Measurements from ENCODE around the gene NDST3.

The NDST3 gene

GRCh38 chr4:118034053-118034785 is at the start of gene NDST3:
TSS of gene NDST3 (plus strand) at chr4:118034486. CDS start at chr4:118053911, 19,425 bp downstream.
- DNase-seq (ENCODE audit: low spot score): peak; percentile 13

- DNase-seq (ENCODE audit: low spot score): no peak
These were observed 48.0 kb upstream of the NDST3 start for GRCh38 chr4:117986321-117986720.

- DNase-seq (ENCODE audit: low spot score): no peak
These were observed 46.8 kb upstream of the NDST3 start for GRCh38 chr4:117987464-117987863.

GRCh38 chr4:117996891-117997290 is 37.4 kb upstream of the NDST3 start:
- no peak for DNase-seq (ENCODE audit: low spot score)

GRCh38 chr4:118004088-118004487 is 30.2 kb upstream of the NDST3 start:
- no peak for DNase-seq (ENCODE audit: low spot score)

- no peak for DNase-seq (ENCODE audit: low spot score)
These were observed 28.4 kb upstream of the NDST3 start for GRCh38 chr4:118005883-118006282.

- DNase-seq (ENCODE audit: low spot score): no peak
These were observed 22.1 kb upstream of the NDST3 start for GRCh38 chr4:118012142-118012541.

- DNase-seq (ENCODE audit: low spot score): no peak
These were observed 19.5 kb upstream of the NDST3 start for GRCh38 chr4:118014831-118015230.

GRCh38 chr4:118018381-118019145 is 15.7 kb upstream of the NDST3 start:
- DNase-seq (ENCODE audit: low spot score): no peak

- DNase-seq (ENCODE audit: low spot score): no peak
These were observed 7.5 kb upstream of the NDST3 start for GRCh38 chr4:118026806-118027205.

GRCh38 chr4:118029224-118029623 is 5.1 kb upstream of the NDST3 start:
- no peak for DNase-seq (ENCODE audit: low spot score)

- no peak for DNase-seq (ENCODE audit: low spot score)
These were observed 1.6 kb upstream of the NDST3 start for GRCh38 chr4:118032691-118033090.

- peak; percentile 64 for DNase-seq (ENCODE audit: low spot score)
These were observed 886 bp upstream of the NDST3 start for GRCh38 chr4:118033148-118034052.

GRCh38 chr4:118035309-118035708 is 1.0 kb downstream of the NDST3 start:
- DNase-seq (ENCODE audit: low spot score): no peak

GRCh38 chr4:118036336-118036735 is 2.0 kb downstream of the NDST3 start:
- no peak for DNase-seq (ENCODE audit: low spot score)

GRCh38 chr4:118037955-118038354 is 3.7 kb downstream of the NDST3 start:
- no peak for DNase-seq (ENCODE audit: low spot score)

GRCh38 chr4:118046323-118046722 is 12.0 kb downstream of the NDST3 start:
- DNase-seq (ENCODE audit: low spot score): no peak

GRCh38 chr4:118047043-118047442 is 12.8 kb downstream of the NDST3 start:
- DNase-seq (ENCODE audit: low spot score): no peak

- DNase-seq (ENCODE audit: low spot score): no peak
These were observed 24.7 kb downstream of the NDST3 start for GRCh38 chr4:118058955-118059354.

- no peak for DNase-seq (ENCODE audit: low spot score)
These were observed 25.1 kb downstream of the NDST3 start for GRCh38 chr4:118059397-118059796.

GRCh38 chr4:118076958-118077766 is 42.9 kb downstream of the NDST3 start:
- peak; percentile 18 for DNase-seq (ENCODE audit: low spot score)

- no peak for DNase-seq (ENCODE audit: low spot score)
These were observed 43.5 kb downstream of the NDST3 start for GRCh38 chr4:118077767-118078105.
